Fibroblast of lung (primary cell): Measurements from ENCODE around the gene ZFY. TPM values are rescaled to one million over a fixed set of nuclear protein-coding genes. Genes with fewer than 3 reads are reported as not detected.

Experiments
- DNase-seq, 2 donors: peaks; one replicate each; pipeline versions ENCODE4 v3.0.0 to v3.0.0-alpha.2; 2010; ENCODE audit warnings: low read depth in 2 of 2
- H2AFZ ChIP-seq: 2 replicates; pipeline ENCODE4 v1.5.1; 2012; ENCODE audit warnings: low read length, control low read depth, inconsistent platforms
- H3K27ac ChIP-seq: 2 replicates; pipeline ENCODE4 v1.5.1; 2011; ENCODE audit warnings: low read length, control low read depth; ENCODE audit not compliant: insufficient read depth
- H3K27me3 ChIP-seq: 2 replicates; pipeline ENCODE4 v1.5.1; 2011; ENCODE audit warnings: mild to moderate bottlenecking, low read length; ENCODE audit not compliant: control insufficient read depth, insufficient read depth
- H3K36me3 ChIP-seq: 2 replicates; pipeline ENCODE4 v1.5.1; 2011; ENCODE audit warnings: low read length; ENCODE audit not compliant: control insufficient read depth, insufficient read depth
- H3K4me1 ChIP-seq: 2 replicates; pipeline ENCODE4 v1.5.1; 2011; ENCODE audit warnings: low read length; ENCODE audit not compliant: control insufficient read depth, insufficient read depth; ENCODE audit errors: extremely low read depth
- H3K4me2 ChIP-seq: 2 replicates; pipeline ENCODE4 v1.5.1; 2011; ENCODE audit warnings: low read length, control low read depth; ENCODE audit not compliant: insufficient read depth; ENCODE audit errors: extremely low read depth
- H3K4me3 ChIP-seq, 4 experiments: fragments of 200-600 bp in 1 of 4; sonication (generic) in 1 of 4; replicated peaks in 1 of 4; 2 replicates each; pipeline ENCODE4 v1.5.1; 2011 to 2016; ENCODE audit warnings: low read length in 4 of 4, low read depth in 3 of 4, mild to moderate bottlenecking in 3 of 4, control low read depth in 2 of 4, inconsistent platforms in 1 of 4, mixed read lengths in 1 of 4; ENCODE audit not compliant: insufficient read depth in 1 of 4; ENCODE audit errors: control extremely low read depth in 1 of 4
- H3K79me2 ChIP-seq: 2 replicates; pipeline ENCODE4 v1.5.1; 2012; ENCODE audit warnings: mild to moderate bottlenecking, low read length, inconsistent platforms; ENCODE audit not compliant: control insufficient read depth, insufficient read depth
- H3K9ac ChIP-seq: 2 replicates; pipeline ENCODE4 v1.5.1; 2011; ENCODE audit warnings: mild to moderate bottlenecking, low read length, control low read depth; ENCODE audit not compliant: insufficient read depth
- H3K9me3 ChIP-seq: 2 replicates; pipeline ENCODE4 v1.5.1; 2012; ENCODE audit warnings: low read depth, low read length; ENCODE audit not compliant: control insufficient read depth, insufficient read depth
- H4K20me1 ChIP-seq: 2 replicates; pipeline ENCODE4 v1.5.1; 2011; ENCODE audit warnings: low read length; ENCODE audit not compliant: control insufficient read depth, insufficient read depth; ENCODE audit errors: extremely low read depth
- EZH2 ChIP-seq: IDR thresholded peaks from 2 replicates; pipeline ENCODE4 v1.5.1; 2012; ENCODE audit warnings: low read length, control low read depth, mild to moderate bottlenecking; ENCODE audit errors: missing control alignments
- polyA plus RNA-seq, 2 donors: library from polyadenylated mRNA; depleted of rRNA in 1 of 2; stranded (reverse) in 1 of 2; unstranded in 1 of 2; fragments of >200 nt; gene quantifications; 2 replicates each; pipeline ENCODE4 v1.2.1, GENCODE V29; 2011 to 2012; ENCODE audit warnings: missing spikeins in 1 of 2
- total RNA-seq: library from RNA; depleted of rRNA; stranded (reverse); fragments of >200 nt; gene quantifications from 2 replicates; pipeline ENCODE4 v1.2.1, GENCODE V29; 2014
- TF ChIP-seq, protein P1 (sequence below), 2 donors: IDR thresholded peaks in 1 of 2; conservative IDR thresholded peaks in 1 of 2; 1 replicate in 1 of 2; 2 replicates in 1 of 2; pipeline ENCODE4 v1.5.1; 2011 to 2012; ENCODE audit warnings: low read length in 2 of 2, control low read depth in 1 of 2, inconsistent platforms in 1 of 2, low read depth in 1 of 2, mild to moderate bottlenecking in 1 of 2

Gene ZFY
- total and polyA plus RNA-seq, 2 donors (not counting 1 experiment from before 2014, with no cell fraction given) = 11.6 TPM; not detected in 1

- H4K20me1 ChIP-seq = no peaks in the 10 kb centered on the region
- no peaks in the 10 kb centered on the region for H3K36me3 ChIP-seq
- TF ChIP-seq EZH2 = no peak
- TF ChIP-seq, protein P1, sequence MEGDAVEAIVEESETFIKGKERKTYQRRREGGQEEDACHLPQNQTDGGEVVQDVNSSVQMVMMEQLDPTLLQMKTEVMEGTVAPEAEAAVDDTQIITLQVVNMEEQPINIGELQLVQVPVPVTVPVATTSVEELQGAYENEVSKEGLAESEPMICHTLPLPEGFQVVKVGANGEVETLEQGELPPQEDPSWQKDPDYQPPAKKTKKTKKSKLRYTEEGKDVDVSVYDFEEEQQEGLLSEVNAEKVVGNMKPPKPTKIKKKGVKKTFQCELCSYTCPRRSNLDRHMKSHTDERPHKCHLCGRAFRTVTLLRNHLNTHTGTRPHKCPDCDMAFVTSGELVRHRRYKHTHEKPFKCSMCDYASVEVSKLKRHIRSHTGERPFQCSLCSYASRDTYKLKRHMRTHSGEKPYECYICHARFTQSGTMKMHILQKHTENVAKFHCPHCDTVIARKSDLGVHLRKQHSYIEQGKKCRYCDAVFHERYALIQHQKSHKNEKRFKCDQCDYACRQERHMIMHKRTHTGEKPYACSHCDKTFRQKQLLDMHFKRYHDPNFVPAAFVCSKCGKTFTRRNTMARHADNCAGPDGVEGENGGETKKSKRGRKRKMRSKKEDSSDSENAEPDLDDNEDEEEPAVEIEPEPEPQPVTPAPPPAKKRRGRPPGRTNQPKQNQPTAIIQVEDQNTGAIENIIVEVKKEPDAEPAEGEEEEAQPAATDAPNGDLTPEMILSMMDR (conservative IDR thresholded peaks at IDR 0.05 in 1 of 2, IDR thresholded peaks at IDR 0.05 in 1 of 2; ENCODE audit: low read depth in 1 of 2, low read length in 2 of 2) = no peak
- H3K4me3 ChIP-seq = no peak overlapping the region
- H3K4me1 ChIP-seq = no peaks in the 10 kb centered on the region
- no peaks in the 10 kb centered on the region for H3K27me3 ChIP-seq
- H2AFZ ChIP-seq = no peak overlapping the region
- DNase-seq = no peak
- no peak overlapping the region for H3K4me2 ChIP-seq
- no peak overlapping the region for H3K27ac ChIP-seq
- H3K9ac ChIP-seq = no peak overlapping the region
- no peaks in the 10 kb centered on the region for H3K79me2 ChIP-seq
- H3K9me3 ChIP-seq = no peaks in the 10 kb centered on the region
These were observed 72.8 kb downstream of the ZFY start for GRCh38 chrY:3007967-3008366.

GRCh38 chrY:3012226-3012625, 77.0 kb downstream of the ZFY start:
- H3K36me3 ChIP-seq = no peaks in the 10 kb centered on the region
- no peak overlapping the region for H3K4me2 ChIP-seq
- H2AFZ ChIP-seq = no peak overlapping the region
- no peak overlapping the region for H3K27ac ChIP-seq
- no peaks in the 10 kb centered on the region for H3K79me2 ChIP-seq
- H3K27me3 ChIP-seq = no peaks in the 10 kb centered on the region
- no peak overlapping the region for H3K9ac ChIP-seq
- DNase-seq = no peak
- no peaks in the 10 kb centered on the region for H3K4me1 ChIP-seq
- TF ChIP-seq, protein P1 (conservative IDR thresholded peaks at IDR 0.05 in 1 of 2, IDR thresholded peaks at IDR 0.05 in 1 of 2; ENCODE audit: low read depth in 1 of 2, low read length in 2 of 2) = no peak
- no peak for TF ChIP-seq EZH2
- H3K9me3 ChIP-seq = no peaks in the 10 kb centered on the region
- no peaks in the 10 kb centered on the region for H4K20me1 ChIP-seq
- no peak overlapping the region for H3K4me3 ChIP-seq

DNA sequence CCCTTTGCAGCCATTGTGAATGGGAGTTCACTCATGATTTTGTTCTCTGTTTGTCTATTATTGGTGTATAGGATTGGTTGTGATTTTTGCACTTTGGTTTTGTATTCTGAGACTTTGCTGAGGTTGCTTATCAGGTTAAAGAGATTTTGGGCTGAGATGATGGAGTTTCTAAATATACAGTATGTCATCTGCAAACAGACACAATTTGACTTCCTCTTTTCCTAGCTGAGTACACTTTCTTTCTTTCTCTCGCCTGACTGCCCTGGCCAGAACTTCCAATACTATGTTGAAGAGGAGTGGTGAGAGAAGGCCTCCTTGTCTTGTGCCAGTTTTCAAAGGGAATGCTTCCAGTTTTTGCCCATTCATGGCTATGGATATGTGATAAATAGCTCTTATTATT, 81.4 kb downstream of the ZFY start:
- DNase-seq = no peak
- Histone ChIP-seq H4K20me1 (no peaks in the 10 kb centered on the region), H3K4me3 (no peak overlapping the region), H2AFZ (no peak overlapping the region), H3K36me3 (no peaks in the 10 kb centered on the region), H3K4me2 (no peak overlapping the region), H3K27ac (no peak overlapping the region), H3K27me3 (no peaks in the 10 kb centered on the region), H3K4me1 (no peaks in the 10 kb centered on the region), H3K79me2 (no peaks in the 10 kb centered on the region), H3K9ac (no peak overlapping the region), H3K9me3 (no peaks in the 10 kb centered on the region)
- TF ChIP-seq EZH2 = no peak
- TF ChIP-seq, protein P1 (conservative IDR thresholded peaks at IDR 0.05 in 1 of 2, IDR thresholded peaks at IDR 0.05 in 1 of 2; ENCODE audit: low read depth in 1 of 2, low read length in 2 of 2) = no peak
